GM19324 (cell line): ENCODE measurements around the gene RFFL.
"Not testable (repeated sequence)": the region's sequence is repeated elsewhere in the genome, so short reads cannot be mapped to it uniquely, and the experiment has no call there.

Experiments
- ATAC-seq: cut with Tn5 transposase; IDR thresholded peaks from one replicate; pipeline ENCODE4 v1.9.1; 2021; ENCODE audit warnings: mild to moderate bottlenecking, moderate library complexity; ENCODE audit not compliant: unreplicated experiment, low FRiP score

The RFFL gene

GRCh38 chr17:35051183-35051578 lies 12.3 kb downstream of the RFFL start:
- ATAC-seq, result peak; percentile 53

GRCh38 chr17:35050170-35050569 lies 13.3 kb downstream of the RFFL start:
- ATAC-seq, result no peak

- ATAC-seq, result no peak
These were observed 14.7 kb downstream of the RFFL start for GRCh38 chr17:35048685-35049379.

- no peak for ATAC-seq
These were observed 16.7 kb downstream of the RFFL start for GRCh38 chr17:35046740-35047283.

- no peak for ATAC-seq
These were observed 17.3 kb downstream of the RFFL start for GRCh38 chr17:35046245-35046644.

GRCh38 chr17:35045458-35045979 lies 18.0 kb downstream of the RFFL start:
- ATAC-seq, result not testable (repeated sequence)

- no peak for ATAC-seq
These were observed 19.3 kb downstream of the RFFL start for GRCh38 chr17:35044181-35044580.

- peak; percentile 62 for ATAC-seq
These were observed 22.1 kb downstream of the RFFL start for GRCh38 chr17:35041390-35041789.

- no peak for ATAC-seq
These were observed 25.1 kb downstream of the RFFL start for GRCh38 chr17:35038453-35038852.

GRCh38 chr17:35030780-35031179 lies 32.7 kb downstream of the RFFL start:
- no peak for ATAC-seq

GRCh38 chr17:35028531-35029262 lies 34.8 kb downstream of the RFFL start:
- no peak for ATAC-seq

- ATAC-seq, result not testable (repeated sequence)
These were observed 35.4 kb downstream of the RFFL start for GRCh38 chr17:35028097-35028496.

- no peak for ATAC-seq
These were observed 38.0 kb downstream of the RFFL start for GRCh38 chr17:35025541-35025940.

GRCh38 chr17:35023538-35023937 lies 40.0 kb downstream of the RFFL start:
- ATAC-seq, result no peak

- ATAC-seq, result no peak
These were observed 40.9 kb downstream of the RFFL start for GRCh38 chr17:35022536-35023063.

- ATAC-seq, result no peak
These were observed 41.8 kb downstream of the RFFL start for GRCh38 chr17:35021520-35022380.

GRCh38 chr17:35019386-35020179 lies 43.9 kb downstream of the RFFL start:
- ATAC-seq, result no peak

- no peak for ATAC-seq
These were observed 44.7 kb downstream of the RFFL start for GRCh38 chr17:35018814-35019213.

GRCh38 chr17:35017021-35017420 lies 46.5 kb downstream of the RFFL start:
- no peak for ATAC-seq

- no peak for ATAC-seq
These were observed 47.1 kb downstream of the RFFL start for GRCh38 chr17:35016369-35016768.
